ENCODE results near the gene FEN1. TPM values are rescaled to one million over a fixed set of nuclear protein-coding genes. Genes with fewer than 3 reads are reported as not detected.

Gene FEN1
- total and polyA plus RNA-seq, 8 donors: 4.2 to 24.6 (median 10.0) TPM; not detected in 1

DNA sequence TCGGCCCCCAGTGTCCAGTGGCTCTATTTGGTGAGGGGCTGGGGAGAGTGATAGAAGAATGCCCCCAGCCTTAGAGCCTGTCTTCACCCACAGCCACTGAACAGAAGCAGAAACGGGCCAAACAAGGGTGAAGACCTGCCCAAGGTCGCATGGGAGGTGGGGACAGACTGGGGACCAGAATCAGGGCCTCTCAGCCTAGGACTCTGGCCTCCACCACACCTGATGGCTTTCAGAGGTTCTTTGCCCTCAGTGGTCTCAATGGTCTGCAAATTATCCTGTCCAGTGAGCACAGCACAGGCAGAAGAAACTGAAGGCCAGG is 44.8 kb upstream of the FEN1 start:
- DNase-seq: no peak
- H3K4me1 ChIP-seq: peaks cover 12 to 23% (median 19%) of the 10 kb centered on the region in 4 donors
- H3K36me3 ChIP-seq: peaks cover 0 to 17% (median 12%) of the 10 kb centered on the region in 4 donors
- TF ChIP-seq EP300 (IDR thresholded peaks at IDR 0.05) (no peak), POLR2AphosphoS5 (IDR thresholded peaks at IDR 0.05) (no peak), POLR2A (IDR thresholded peaks at IDR 0.05) (no peak)
- TF ChIP-seq, protein P1, sequence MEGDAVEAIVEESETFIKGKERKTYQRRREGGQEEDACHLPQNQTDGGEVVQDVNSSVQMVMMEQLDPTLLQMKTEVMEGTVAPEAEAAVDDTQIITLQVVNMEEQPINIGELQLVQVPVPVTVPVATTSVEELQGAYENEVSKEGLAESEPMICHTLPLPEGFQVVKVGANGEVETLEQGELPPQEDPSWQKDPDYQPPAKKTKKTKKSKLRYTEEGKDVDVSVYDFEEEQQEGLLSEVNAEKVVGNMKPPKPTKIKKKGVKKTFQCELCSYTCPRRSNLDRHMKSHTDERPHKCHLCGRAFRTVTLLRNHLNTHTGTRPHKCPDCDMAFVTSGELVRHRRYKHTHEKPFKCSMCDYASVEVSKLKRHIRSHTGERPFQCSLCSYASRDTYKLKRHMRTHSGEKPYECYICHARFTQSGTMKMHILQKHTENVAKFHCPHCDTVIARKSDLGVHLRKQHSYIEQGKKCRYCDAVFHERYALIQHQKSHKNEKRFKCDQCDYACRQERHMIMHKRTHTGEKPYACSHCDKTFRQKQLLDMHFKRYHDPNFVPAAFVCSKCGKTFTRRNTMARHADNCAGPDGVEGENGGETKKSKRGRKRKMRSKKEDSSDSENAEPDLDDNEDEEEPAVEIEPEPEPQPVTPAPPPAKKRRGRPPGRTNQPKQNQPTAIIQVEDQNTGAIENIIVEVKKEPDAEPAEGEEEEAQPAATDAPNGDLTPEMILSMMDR (IDR thresholded peaks at IDR 0.05): no peak
- H3K27me3 ChIP-seq: peaks cover 0 to 18% (median 0%) of the 10 kb centered on the region in 3 donors
- WGBS, 5 donors: 0 to 44% (median 36%) methylated on average over 2 to 3 of the region's 3 CpGs
- H3K9me3 ChIP-seq: no peaks in the 10 kb centered on the region
- H3K27ac ChIP-seq: peak overlapping the region in 1 of 5 donors; percentile 51
- intact Hi-C loops (cut with DNase I; ENCODE audit: low total_unique reads): no loop called here
- no peak overlapping the region for H3K4me3 ChIP-seq

DNA sequence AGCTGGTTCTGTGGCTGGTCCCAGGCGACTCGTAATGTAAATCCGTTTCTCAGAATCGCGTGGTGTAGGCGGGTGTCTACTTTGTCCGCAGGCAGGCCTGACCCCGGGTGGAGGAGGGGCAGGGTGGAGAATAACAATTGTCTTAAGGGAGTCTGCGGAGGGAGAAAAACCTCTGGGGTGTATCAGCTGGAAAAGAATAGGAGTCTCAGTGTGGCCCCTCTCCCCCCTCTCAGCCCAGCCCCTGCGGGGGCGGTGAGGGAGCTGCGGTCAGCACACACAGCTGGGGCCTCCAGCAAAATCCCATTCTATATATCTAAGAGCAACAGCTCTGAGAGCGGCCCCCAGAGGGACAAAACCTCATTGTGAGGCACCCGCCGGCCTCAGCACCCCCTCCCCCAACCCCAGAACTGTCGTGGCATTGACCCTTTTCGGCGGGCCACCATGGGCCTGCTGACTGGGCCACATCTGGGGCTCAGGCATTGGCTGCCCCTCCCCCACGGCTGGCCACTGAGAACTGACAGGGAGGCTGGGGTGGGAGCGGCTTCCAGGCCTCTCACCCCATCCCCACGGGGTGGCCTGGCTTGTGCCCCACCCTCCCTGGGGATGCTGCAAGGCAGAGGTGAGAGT is 43.0 kb upstream of the FEN1 start:
- peaks cover 0 to 24% (median 0%) of the 10 kb centered on the region in 3 donors for H3K27me3 ChIP-seq
- intact Hi-C loops (cut with DNase I; ENCODE audit: low total_unique reads): no loop called here
- H3K4me3 ChIP-seq: no peak overlapping the region
- no peaks in the 10 kb centered on the region for H3K9me3 ChIP-seq
- DNase-seq: peak in 1 of 2 donors; percentile 66
- 59 to 69% (median 64%) methylated on average over 21 of the region's 21 CpGs for whole genome bisulfite sequencing, 5 donors
- no peak overlapping the region for H3K27ac ChIP-seq
- peaks cover 0 to 2% (median under 1%) of the 10 kb centered on the region in 4 donors for H3K36me3 ChIP-seq
- TF ChIP-seq POLR2A (IDR thresholded peaks at IDR 0.05) (no peak), POLR2AphosphoS5 (IDR thresholded peaks at IDR 0.05) (no peak), EP300 (IDR thresholded peaks at IDR 0.05) (no peak)
- TF ChIP-seq, protein P1 (IDR thresholded peaks at IDR 0.05): no peak
- peaks cover 12 to 24% (median 21%) of the 10 kb centered on the region in 4 donors for H3K4me1 ChIP-seq

DNA sequence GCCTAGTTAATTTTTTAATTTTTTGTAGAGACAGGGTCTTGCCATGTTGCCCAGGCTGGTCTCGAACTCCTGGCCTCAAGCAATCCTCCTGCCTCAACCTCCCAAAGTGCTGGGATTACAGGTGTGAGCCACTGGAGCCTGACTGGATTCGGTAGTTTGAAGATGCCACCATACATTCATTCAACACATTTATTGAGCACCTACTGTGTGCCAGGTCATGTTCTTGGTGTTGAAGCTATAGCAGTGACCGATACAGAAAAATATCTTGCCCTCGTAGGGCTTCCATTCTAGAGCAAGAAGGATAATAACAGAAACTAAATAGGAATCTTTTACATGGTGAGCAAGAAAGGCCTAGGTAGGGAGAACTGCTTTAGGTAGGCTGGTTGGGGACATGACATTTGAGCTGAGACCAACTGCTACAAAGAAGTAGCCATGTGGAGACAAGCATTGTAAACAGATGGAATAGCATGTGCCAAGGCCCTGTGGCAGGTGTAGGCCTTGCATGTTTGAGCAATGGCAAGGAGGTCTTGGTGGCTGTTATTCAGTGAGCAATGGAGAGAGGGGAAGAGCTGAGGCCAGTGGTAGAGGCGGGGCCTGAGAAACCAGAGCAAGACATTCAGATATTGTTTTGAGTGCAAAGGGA is 42.0 kb upstream of the FEN1 start:
- Histone ChIP-seq H3K27ac (no peak overlapping the region), H3K4me3 (no peak overlapping the region), H3K36me3 (no peaks in the 10 kb centered on the region), H3K27me3 (peaks cover 0 to 24% (median 0%) of the 10 kb centered on the region in 3 donors), H3K4me1 (peaks cover 15 to 30% (median 27%) of the 10 kb centered on the region in 4 donors), H3K9me3 (no peaks in the 10 kb centered on the region)
- 97 to 99% (median 98%) methylated on average over 5 of the region's 5 CpGs for WGBS, 5 donors
- TF ChIP-seq, protein P1 (IDR thresholded peaks at IDR 0.05): no peak
- TF ChIP-seq EP300 (IDR thresholded peaks at IDR 0.05) (no peak), POLR2AphosphoS5 (IDR thresholded peaks at IDR 0.05) (no peak), POLR2A (IDR thresholded peaks at IDR 0.05) (no peak)
- no peak for DNase-seq
- intact Hi-C loops (cut with DNase I; ENCODE audit: low total_unique reads): no loop called here

DNA sequence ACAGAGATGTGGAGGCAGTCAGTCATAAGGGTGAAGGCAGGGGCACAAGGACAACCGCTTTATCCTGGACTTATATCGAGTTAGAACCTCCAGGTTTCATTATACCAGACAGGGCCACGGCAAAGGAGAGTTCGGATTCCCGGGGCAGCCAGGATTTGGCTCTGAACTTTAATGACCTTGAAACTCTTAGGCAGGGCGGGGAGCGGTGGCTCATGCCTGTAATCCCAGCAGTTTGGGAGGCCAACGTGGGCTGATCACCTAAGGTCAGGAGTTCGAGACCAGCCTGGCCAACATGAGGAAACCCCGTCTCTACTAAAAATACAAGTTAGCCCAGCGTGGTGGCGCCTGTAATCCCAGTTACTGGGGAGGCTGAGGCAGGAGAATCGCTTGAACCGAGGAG is 41.3 kb upstream of the FEN1 start:
- intact Hi-C loops (cut with DNase I; ENCODE audit: low total_unique reads): no loop called here
- no peak for TF ChIP-seq EP300 (IDR thresholded peaks at IDR 0.05)
- no peak for TF ChIP-seq POLR2AphosphoS5 (IDR thresholded peaks at IDR 0.05)
- TF ChIP-seq, protein P1 (IDR thresholded peaks at IDR 0.05): no peak
- TF ChIP-seq POLR2A (IDR thresholded peaks at IDR 0.05): no peak
- no peak overlapping the region for H3K4me3 ChIP-seq
- H3K27ac ChIP-seq: no peak overlapping the region
- peaks cover 21 to 36% (median 34%) of the 10 kb centered on the region in 4 donors for H3K4me1 ChIP-seq
- H3K9me3 ChIP-seq: no peaks in the 10 kb centered on the region
- no peaks in the 10 kb centered on the region for H3K36me3 ChIP-seq
- DNase-seq: no peak
- peaks cover 0 to 24% (median 0%) of the 10 kb centered on the region in 3 donors for H3K27me3 ChIP-seq
- 81 to 88% (median 85%) methylated on average over 13 to 14 of the region's 14 CpGs for WGBS, 5 donors

Data from stomach (tissue), 9 donors.